ENCODE measurements around the gene GOLIM4.
"Not testable (repeated sequence)": the region's sequence is repeated elsewhere in the genome, so short reads cannot be mapped to it uniquely, and the experiment has no call there.

GOLIM4 gene

GRCh38 chr3:168040607-168041208 is 55.0 kb downstream of the GOLIM4 start:
- DNase-seq: peak; percentile 3 to 74

- DNase-seq: no peak
Measured at GRCh38 chr3:168037020-168037419, 58.7 kb downstream of the GOLIM4 start.

GRCh38 chr3:168036619-168037018 is 59.1 kb downstream of the GOLIM4 start:
- no peak for DNase-seq

- no peak for DNase-seq
Measured at GRCh38 chr3:168034152-168034928, 61.4 kb downstream of the GOLIM4 start.

- DNase-seq: no peak
Measured at GRCh38 chr3:168030577-168030976, 65.1 kb downstream of the GOLIM4 start.

- no peak for DNase-seq
Measured at GRCh38 chr3:168029705-168030104, 66.0 kb downstream of the GOLIM4 start.

- no peak for DNase-seq
Measured at GRCh38 chr3:168028086-168028485, 67.6 kb downstream of the GOLIM4 start.

GRCh38 chr3:168026764-168027163 is 69.0 kb downstream of the GOLIM4 start:
- DNase-seq: no peak

- no peak for DNase-seq
Measured at GRCh38 chr3:168025076-168025475, 70.6 kb downstream of the GOLIM4 start.

GRCh38 chr3:168024537-168024941 is 71.2 kb downstream of the GOLIM4 start:
- no peak for DNase-seq

- no peak for DNase-seq
Measured at GRCh38 chr3:168021737-168022450, 73.8 kb downstream of the GOLIM4 start.

GRCh38 chr3:168011280-168011679 is 84.4 kb downstream of the GOLIM4 start:
- DNase-seq: not testable (repeated sequence)

GRCh38 chr3:168006584-168006983 is 89.1 kb downstream of the GOLIM4 start:
- no peak for DNase-seq

- DNase-seq: no peak
Measured at GRCh38 chr3:168003911-168004310, 91.8 kb downstream of the GOLIM4 start.

GRCh38 chr3:168002786-168003368 is 92.8 kb downstream of the GOLIM4 start:
- DNase-seq: no peak

- no peak for DNase-seq
Measured at GRCh38 chr3:168001244-168001643, 94.5 kb downstream of the GOLIM4 start.

GRCh38 chr3:167998253-167998652 is 97.5 kb downstream of the GOLIM4 start:
- DNase-seq: no peak

- no peak for DNase-seq
Measured at GRCh38 chr3:167996514-167996913, 99.2 kb downstream of the GOLIM4 start.

GRCh38 chr3:167992381-167992780 is 103.3 kb downstream of the GOLIM4 start:
- no peak for DNase-seq

- DNase-seq: no peak
Measured at GRCh38 chr3:167991213-167991612, 104.5 kb downstream of the GOLIM4 start.

- no peak for DNase-seq
Measured at GRCh38 chr3:167989999-167990398, 105.7 kb downstream of the GOLIM4 start.

- DNase-seq: no peak
Measured at GRCh38 chr3:167989066-167989465, 106.7 kb downstream of the GOLIM4 start.

- DNase-seq: no peak
Measured at GRCh38 chr3:167983583-167983982, 112.1 kb downstream of the GOLIM4 start.

GRCh38 chr3:167978486-167978885 is 117.2 kb downstream of the GOLIM4 start:
- no peak for DNase-seq

Measured in hippocampal formation (tissue), 2 donors.